Tibial nerve (tissue), 4 donors: Measurements from ENCODE around the gene YOD1. TPM values are rescaled to one million over a fixed set of nuclear protein-coding genes. Genes with fewer than 3 reads are reported as not detected.

Experiments
- DNase-seq, 2 donors: peaks; one replicate each; pipeline ENCODE4 v3.0.0-alpha.2; 2019; ENCODE audit warnings: low spot score in 2 of 2
- H3K27ac ChIP-seq, 4 donors: fragments of 200-600 bp; sonication (generic) in 3 of 4; one replicate each; pipeline ENCODE4 v1.5.1; 2017 to 2019; ENCODE audit warnings: mild to moderate bottlenecking in 1 of 4
- H3K27me3 ChIP-seq, 2 donors: fragments of 200-600 bp; sonication (generic) in 1 of 2; one replicate each; pipeline versions ENCODE4 v1.5.1 to v1.6.0; 2017 to 2019
- H3K36me3 ChIP-seq, 3 donors: fragments of 200-600 bp; sonication (generic); one replicate each; pipeline ENCODE4 v1.5.1; 2018 to 2019
- H3K4me1 ChIP-seq, 4 donors: fragments of 200-600 bp; sonication (generic) in 3 of 4; one replicate each; pipeline ENCODE4 v1.5.1; 2017 to 2019
- H3K4me3 ChIP-seq, 4 donors: fragments of 200-600 bp; sonication (generic) in 3 of 4; one replicate each; pipeline ENCODE4 v1.5.1; 2017 to 2019; ENCODE audit warnings: mild to moderate bottlenecking in 1 of 4, moderate library complexity in 1 of 4
- H3K9me3 ChIP-seq, 4 donors: fragments of 200-600 bp; sonication (generic) in 3 of 4; one replicate each; pipeline ENCODE4 v1.5.1; 2017 to 2019
- CTCF ChIP-seq, 5 experiments: fragments of 200-600 bp in 3 of 5; fragments of 450-650 bp in 2 of 5; sonication (generic) in 3 of 5; IDR thresholded peaks; one replicate each; pipeline ENCODE4 v1.5.1; 2016 to 2019; ENCODE audit warnings: antibody characterized with exemption in 5 of 5, mild to moderate bottlenecking in 3 of 5, moderate library complexity in 2 of 5
- EP300 ChIP-seq, 2 donors: sonication (generic); formaldehyde crosslinking; IDR thresholded peaks; one replicate each; pipeline ENCODE4 v1.6.1; 2017; ENCODE audit warnings: antibody characterized with exemption in 2 of 2, mild to moderate bottlenecking in 1 of 2
- POLR2A ChIP-seq, 2 donors: fragments of 450-650 bp; IDR thresholded peaks; one replicate each; pipeline ENCODE4 v1.6.1; 2017; ENCODE audit warnings: antibody characterized with exemption in 2 of 2, mild to moderate bottlenecking in 2 of 2, moderate library complexity in 2 of 2
- WGBS, 2 donors: methylation state at CpG; one replicate each; pipeline ENCODE4 v1.1.5; 2018; 5-methylcytosine and 5-hydroxymethylcytosine counted together
- total RNA-seq, 4 donors: library from RNA; depleted of rRNA; stranded (reverse); fragments of >200 nt; gene quantifications; one replicate each; pipeline ENCODE4 v1.1.0, GENCODE V29; 2016

The YOD1 gene
- total RNA-seq, 4 donors from 2014 or later: 6.9 to 11.8 (median 10.7) TPM

- no peaks in the 10 kb centered on the region for H3K9me3 ChIP-seq
- no peak for TF ChIP-seq CTCF (IDR thresholded peaks at IDR 0.05)
- no peak for TF ChIP-seq POLR2A (IDR thresholded peaks at IDR 0.05)
- no peak for TF ChIP-seq EP300 (IDR thresholded peaks at IDR 0.05)
- H3K27me3 ChIP-seq: no peaks in the 10 kb centered on the region
- WGBS, 2 donors: 73 to 74% methylated on average over 7 to 8 of the region's 8 CpGs
- peak overlapping the region in 1 of 4 donors; percentile 17 for H3K27ac ChIP-seq
- DNase-seq: no peak
- peaks cover 0 to 60% (median 23%) of the 10 kb centered on the region in 4 donors for H3K4me1 ChIP-seq
- no peaks in the 10 kb centered on the region for H3K36me3 ChIP-seq
- H3K4me3 ChIP-seq: no peak overlapping the region
Measured at GRCh38 chr1:207022996-207023679, 27.9 kb downstream of the YOD1 start.

GRCh38 chr1:207021876-207022596 lies 29.0 kb downstream of the YOD1 start:
- Histone ChIP-seq H3K4me1 (peaks cover 0 to 60% (median 23%) of the 10 kb centered on the region in 4 donors), H3K9me3 (no peaks in the 10 kb centered on the region), H3K36me3 (no peaks in the 10 kb centered on the region), H3K27me3 (no peaks in the 10 kb centered on the region), H3K27ac (peak overlapping the region in 1 of 4 donors; percentile 49), H3K4me3 (no peak overlapping the region)
- no peak for DNase-seq
- TF ChIP-seq CTCF (IDR thresholded peaks at IDR 0.05) (no peak), POLR2A (IDR thresholded peaks at IDR 0.05) (no peak), EP300 (IDR thresholded peaks at IDR 0.05) (no peak)
- 78 to 81% methylated on average over 15 of the region's 15 CpGs for whole genome bisulfite sequencing, 2 donors

- 48 to 59% methylated on average over 8 of the region's 8 CpGs for WGBS, 2 donors
- Histone ChIP-seq H3K27me3 (no peaks in the 10 kb centered on the region), H3K4me1 (peaks cover 0 to 54% (median 21%) of the 10 kb centered on the region in 4 donors), H3K4me3 (no peak overlapping the region), H3K27ac (peak overlapping the region in 2 of 4 donors; percentile 43 to 49), H3K36me3 (no peaks in the 10 kb centered on the region), H3K9me3 (no peaks in the 10 kb centered on the region)
- TF ChIP-seq CTCF (IDR thresholded peaks at IDR 0.05) (no peak), EP300 (IDR thresholded peaks at IDR 0.05) (no peak), POLR2A (IDR thresholded peaks at IDR 0.05) (no peak)
- DNase-seq: no peak
Measured at GRCh38 chr1:207021139-207021861, 29.7 kb downstream of the YOD1 start.

GRCh38 chr1:207020709-207021107 lies 30.3 kb downstream of the YOD1 start:
- Histone ChIP-seq H3K27ac (peak overlapping the region in 2 of 4 donors; percentile 4 to 43), H3K9me3 (no peaks in the 10 kb centered on the region), H3K4me1 (peaks cover 0 to 48% (median 15%) of the 10 kb centered on the region in 4 donors), H3K36me3 (no peaks in the 10 kb centered on the region), H3K27me3 (no peaks in the 10 kb centered on the region), H3K4me3 (no peak overlapping the region)
- WGBS, 2 donors: 64 to 73% methylated on average over 4 of the region's 4 CpGs
- DNase-seq: no peak
- TF ChIP-seq EP300 (IDR thresholded peaks at IDR 0.05): no peak

- WGBS, 2 donors: 84 to 92% methylated on average over 9 of the region's 9 CpGs
- H3K9me3 ChIP-seq: no peaks in the 10 kb centered on the region
- no peaks in the 10 kb centered on the region for H3K36me3 ChIP-seq
- no peaks in the 10 kb centered on the region for H3K27me3 ChIP-seq
- no peak for DNase-seq
- TF ChIP-seq EP300 (IDR thresholded peaks at IDR 0.05) (no peak), POLR2A (IDR thresholded peaks at IDR 0.05) (no peak), CTCF (IDR thresholded peaks at IDR 0.05) (no peak)
- no peak overlapping the region for H3K4me3 ChIP-seq
- peaks cover 0 to 43% (median 10%) of the 10 kb centered on the region in 4 donors for H3K4me1 ChIP-seq
- H3K27ac ChIP-seq: peak overlapping the region in 1 of 4 donors; percentile 4
Measured at GRCh38 chr1:207020065-207020708, 30.8 kb downstream of the YOD1 start.
